Bronchus fibroblast of lung (primary cell): ENCODE data around the gene PCDH19. TPM values are rescaled to one million over a fixed set of nuclear protein-coding genes. Genes with fewer than 3 reads are reported as not detected.

ENCODE experiments used
- total RNA-seq: library from RNA; depleted of rRNA; stranded (reverse); fragments of >200 nt; gene quantifications from 2 replicates; pipeline ENCODE4 v1.2.3, GENCODE V29; 2015

Gene PCDH19
- total RNA-seq, result under 0.01 TPM in 1 of 2 replicates, not detected in the other

DNA sequence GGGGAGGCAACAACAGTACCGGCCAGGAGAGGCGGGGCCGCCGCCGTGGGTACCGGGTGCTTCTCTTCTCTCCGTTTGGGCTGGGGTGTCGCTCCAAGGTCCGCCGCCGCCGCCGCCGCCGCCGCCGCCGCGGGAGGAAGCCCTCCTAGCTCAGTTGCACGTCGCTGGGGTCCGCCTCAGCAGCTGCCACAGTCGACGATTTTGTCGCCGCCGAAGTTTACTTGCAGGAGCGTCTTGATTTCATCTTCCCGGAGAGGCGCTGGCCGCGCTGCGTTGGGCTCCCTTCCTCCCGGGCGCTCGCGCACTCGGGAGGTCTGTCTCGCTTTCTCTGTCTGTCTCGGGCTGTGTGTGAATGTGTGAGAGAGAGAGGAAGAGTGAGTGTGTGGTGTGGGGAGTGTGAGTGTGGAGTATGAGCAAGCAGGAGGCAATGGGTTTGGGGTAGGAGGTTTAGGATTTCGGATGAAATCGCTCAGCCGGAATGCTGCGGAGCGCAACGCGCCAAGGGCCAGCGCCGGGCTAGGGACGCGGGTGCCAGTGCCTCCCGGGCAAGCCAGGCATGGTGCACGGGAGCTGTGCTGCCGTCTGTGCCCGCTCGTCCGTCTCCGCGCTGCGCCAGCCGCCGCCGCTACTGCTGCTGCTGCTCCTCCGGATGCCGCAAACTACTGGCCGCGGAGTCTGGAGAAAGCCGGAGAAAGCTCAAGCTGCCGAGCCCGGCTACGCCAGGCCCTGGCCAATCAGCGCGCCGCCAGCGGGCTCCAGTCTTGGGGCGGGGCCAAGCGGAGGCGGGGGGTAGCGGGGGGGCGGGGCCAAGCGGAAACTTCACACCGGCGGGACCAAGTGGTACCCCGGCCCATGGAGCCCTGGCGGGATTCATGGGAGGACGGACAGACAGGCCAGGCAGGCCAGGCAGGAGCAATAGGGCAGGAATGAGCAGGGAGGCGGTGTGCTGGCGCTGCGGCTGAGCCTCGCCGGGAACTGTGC, at the start of gene PCDH19:
Gene PCDH19, minus strand, starts transcription at position 664 of the 981 bp plus-strand sequence. CDS start 1,676 bp downstream, outside the sequence.

Other genes starting within 250 kb of the PCDH19 start
- not detected in 2 replicates for gene TNMD, start 174.7 kb upstream of the PCDH19 start, total RNA-seq
- 17.4 and 20.0 TPM in 2 replicates for gene TSPAN6, start 226.5 kb upstream of the PCDH19 start, total RNA-seq
- 20.8 and 32.4 TPM in 2 replicates for gene SRPX2, start 233.9 kb upstream of the PCDH19 start, total RNA-seq